ENCODE measurements around the gene ABHD17A. TPM values are rescaled to one million over a fixed set of nuclear protein-coding genes. Genes with fewer than 3 reads are reported as not detected.

The ABHD17A gene
- total and polyA plus RNA-seq, 9 of the 15 experiments (the other 6 are each of a cell fraction or from before 2014, with no cell fraction given) = 0.04 to 135 (median 21.8) TPM; not detected in 1

DNA sequence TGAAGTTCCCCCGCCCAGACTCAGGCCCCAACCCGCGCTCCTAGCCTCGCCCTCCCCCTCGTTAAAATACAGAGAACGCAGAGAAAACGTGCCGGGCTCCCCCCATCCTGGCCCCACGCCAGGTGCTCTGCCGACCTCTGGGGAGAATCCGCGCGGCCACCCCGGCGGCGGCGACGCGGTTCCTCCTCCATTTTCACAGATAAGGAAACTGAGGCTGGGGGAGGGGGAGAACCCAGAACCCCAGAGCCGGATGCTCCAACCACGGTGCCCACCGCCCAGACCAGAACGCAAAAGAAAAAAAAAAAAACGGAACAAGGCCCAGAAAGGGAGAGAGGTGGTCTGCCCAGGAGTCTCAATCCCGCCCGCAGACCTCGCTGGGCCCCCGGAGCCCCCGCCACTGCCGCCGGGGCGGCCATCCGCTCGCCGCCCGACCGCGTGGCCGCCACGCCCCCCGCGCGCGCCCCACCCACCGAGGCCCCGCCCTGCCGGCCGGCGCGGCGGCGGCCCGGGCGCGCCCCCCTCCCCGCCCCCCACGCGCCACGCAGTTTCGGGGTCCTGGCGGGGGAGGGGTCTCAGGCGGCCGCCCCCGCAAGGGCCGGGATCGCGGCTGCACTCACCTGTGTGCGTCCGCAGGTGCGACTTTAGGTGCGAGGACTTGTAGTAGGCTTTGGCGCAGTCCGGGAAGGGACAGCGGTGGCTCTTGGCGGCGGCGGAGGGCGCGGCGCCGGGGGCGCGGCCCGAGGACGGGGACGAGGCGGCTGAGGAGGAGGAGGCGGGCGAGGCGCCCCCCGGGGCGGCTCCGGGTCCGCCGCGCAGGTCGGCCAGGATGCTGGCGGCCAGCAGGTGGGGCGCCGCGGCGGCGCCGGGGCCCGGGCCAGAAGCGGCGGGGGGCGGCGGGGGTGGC is 22.6 kb downstream of the ABHD17A start (continued):
- TF ChIP-seq SETDB1 (IDR thresholded peaks at IDR 0.05; ENCODE audit: low read length) (no peak), GTF2E2 (tag; IDR thresholded peaks at IDR 0.05) (no peak), ZNF24 (IDR thresholded peaks at IDR 0.05) (no peak), ZNF79 (CRISPR knock-in tag; IDR thresholded peaks at IDR 0.05; ENCODE audit: low read depth) (no peak), EGR1 (conservative IDR thresholded peaks at IDR 0.05) (peak; percentile 77), SRSF9 (IDR thresholded peaks at IDR 0.05; ENCODE audit: borderline replicate concordance, low read depth, low read length) (no peak), ZNF584 (CRISPR knock-in tag; IDR thresholded peaks at IDR 0.05; ENCODE audit: low read depth) (no peak), ZC3H11A (IDR thresholded peaks at IDR 0.05; ENCODE audit: low read depth, low read length) (no peak), U2AF2 (optimal IDR thresholded peaks at IDR 0.05; ENCODE audit: low read depth, low read length) (no peak), HSF4 (CRISPR knock-in tag; IDR thresholded peaks at IDR 0.05; ENCODE audit: borderline replicate concordance) (no peak), STAT5A (IDR thresholded peaks at IDR 0.05; ENCODE audit: borderline replicate concordance, low read length) (no peak), FOSL1 (tag; conservative IDR thresholded peaks at IDR 0.05) (peak; percentile 36; the same call in 1 of the 2 replicates), ZC3H4 (CRISPR knock-in tag; IDR thresholded peaks at IDR 0.05; ENCODE audit: borderline replicate concordance) (no peak), TRIM24 (IDR thresholded peaks at IDR 0.05) (no peak), NFIC (IDR thresholded peaks at IDR 0.05) (peak; percentile 98), KDM1A (IDR thresholded peaks at IDR 0.05) (peak in 1 of 2 experiments; percentile 29; a peak in 1 of 4 replicates), NCOR1 (IDR thresholded peaks at IDR 0.05) (no peak), RBM39 (optimal IDR thresholded peaks at IDR 0.05; ENCODE audit: low read depth, low read length) (no peak)
- TF ChIP-seq, protein P1, sequence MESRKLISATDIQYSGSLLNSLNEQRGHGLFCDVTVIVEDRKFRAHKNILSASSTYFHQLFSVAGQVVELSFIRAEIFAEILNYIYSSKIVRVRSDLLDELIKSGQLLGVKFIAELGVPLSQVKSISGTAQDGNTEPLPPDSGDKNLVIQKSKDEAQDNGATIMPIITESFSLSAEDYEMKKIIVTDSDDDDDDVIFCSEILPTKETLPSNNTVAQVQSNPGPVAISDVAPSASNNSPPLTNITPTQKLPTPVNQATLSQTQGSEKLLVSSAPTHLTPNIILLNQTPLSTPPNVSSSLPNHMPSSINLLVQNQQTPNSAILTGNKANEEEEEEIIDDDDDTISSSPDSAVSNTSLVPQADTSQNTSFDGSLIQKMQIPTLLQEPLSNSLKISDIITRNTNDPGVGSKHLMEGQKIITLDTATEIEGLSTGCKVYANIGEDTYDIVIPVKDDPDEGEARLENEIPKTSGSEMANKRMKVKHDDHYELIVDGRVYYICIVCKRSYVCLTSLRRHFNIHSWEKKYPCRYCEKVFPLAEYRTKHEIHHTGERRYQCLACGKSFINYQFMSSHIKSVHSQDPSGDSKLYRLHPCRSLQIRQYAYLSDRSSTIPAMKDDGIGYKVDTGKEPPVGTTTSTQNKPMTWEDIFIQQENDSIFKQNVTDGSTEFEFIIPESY (CRISPR knock-in tag; IDR thresholded peaks at IDR 0.05) = no peak
- TF ChIP-seq, protein P2, sequence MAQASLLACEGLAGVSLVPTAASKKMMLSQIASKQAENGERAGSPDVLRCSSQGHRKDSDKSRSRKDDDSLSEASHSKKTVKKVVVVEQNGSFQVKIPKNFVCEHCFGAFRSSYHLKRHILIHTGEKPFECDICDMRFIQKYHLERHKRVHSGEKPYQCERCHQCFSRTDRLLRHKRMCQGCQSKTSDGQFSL (CRISPR knock-in tag; IDR thresholded peaks at IDR 0.05) = no peak; the same call in 1 of the 2 replicates
- TF ChIP-seq, protein P2 (tag; IDR thresholded peaks at IDR 0.05) = no peak
- TF ChIP-seq, protein P3, sequence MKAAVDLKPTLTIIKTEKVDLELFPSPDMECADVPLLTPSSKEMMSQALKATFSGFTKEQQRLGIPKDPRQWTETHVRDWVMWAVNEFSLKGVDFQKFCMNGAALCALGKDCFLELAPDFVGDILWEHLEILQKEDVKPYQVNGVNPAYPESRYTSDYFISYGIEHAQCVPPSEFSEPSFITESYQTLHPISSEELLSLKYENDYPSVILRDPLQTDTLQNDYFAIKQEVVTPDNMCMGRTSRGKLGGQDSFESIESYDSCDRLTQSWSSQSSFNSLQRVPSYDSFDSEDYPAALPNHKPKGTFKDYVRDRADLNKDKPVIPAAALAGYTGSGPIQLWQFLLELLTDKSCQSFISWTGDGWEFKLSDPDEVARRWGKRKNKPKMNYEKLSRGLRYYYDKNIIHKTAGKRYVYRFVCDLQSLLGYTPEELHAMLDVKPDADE (conservative IDR thresholded peaks at IDR 0.05; ENCODE audit: control insufficient read depth, low read depth, low read length) = peak; percentile 16; the same call in 1 of the 2 replicates
- TF ChIP-seq, protein P4, sequence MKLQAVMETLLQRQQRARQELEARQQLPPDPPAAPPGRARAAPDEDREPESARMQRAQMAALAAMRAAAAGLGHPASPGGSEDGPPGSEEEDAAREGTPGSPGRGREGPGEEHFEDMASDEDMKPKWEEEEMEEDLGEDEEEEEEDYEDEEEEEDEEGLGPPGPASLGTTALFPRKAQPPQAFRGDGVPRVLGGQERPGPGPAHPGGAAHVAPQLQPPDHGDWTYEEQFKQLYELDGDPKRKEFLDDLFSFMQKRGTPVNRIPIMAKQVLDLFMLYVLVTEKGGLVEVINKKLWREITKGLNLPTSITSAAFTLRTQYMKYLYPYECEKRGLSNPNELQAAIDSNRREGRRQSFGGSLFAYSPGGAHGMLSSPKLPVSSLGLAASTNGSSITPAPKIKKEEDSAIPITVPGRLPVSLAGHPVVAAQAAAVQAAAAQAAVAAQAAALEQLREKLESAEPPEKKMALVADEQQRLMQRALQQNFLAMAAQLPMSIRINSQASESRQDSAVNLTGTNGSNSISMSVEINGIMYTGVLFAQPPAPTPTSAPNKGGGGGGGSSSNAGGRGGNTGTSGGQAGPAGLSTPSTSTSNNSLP (IDR thresholded peaks at IDR 0.05; ENCODE audit: borderline replicate concordance, low read depth, low read length) = no peak

Data from K562 (cell line).